Ishikawa (cell line): ENCODE measurements around the gene MON1A.

Experiments
- CEBPB ChIP-seq: IDR thresholded peaks from 2 replicates; pipeline ENCODE4 v1.6.1; 2012
- CREB1 ChIP-seq: IDR thresholded peaks from 2 replicates; pipeline ENCODE4 v1.6.1; 2012; ENCODE audit warnings: low read depth
- EGR1 ChIP-seq: IDR thresholded peaks from 2 replicates; pipeline ENCODE4 v1.6.1; 2012
- EP300 ChIP-seq: IDR thresholded peaks from 2 replicates; pipeline ENCODE4 v1.6.1; 2012; ENCODE audit warnings: borderline replicate concordance
- FOXM1 ChIP-seq: IDR thresholded peaks from 2 replicates; pipeline ENCODE4 v1.6.1; 2012; ENCODE audit warnings: low read depth, borderline replicate concordance
- NFIC ChIP-seq: IDR thresholded peaks from 2 replicates; pipeline ENCODE4 v1.6.1; 2012
- RAD21 ChIP-seq: IDR thresholded peaks from 2 replicates; pipeline ENCODE4 v1.6.1; 2012; ENCODE audit warnings: low read depth
- TAF1 ChIP-seq: IDR thresholded peaks from 2 replicates; pipeline ENCODE4 v1.6.1; 2012; ENCODE audit warnings: low read depth, mild to moderate bottlenecking
- TCF12 ChIP-seq: IDR thresholded peaks from 2 replicates; pipeline ENCODE4 v1.6.1; 2012; ENCODE audit warnings: low read depth
- TEAD4 ChIP-seq: IDR thresholded peaks from 2 replicates; pipeline ENCODE4 v1.6.1; 2012
- USF1 ChIP-seq: IDR thresholded peaks from 2 replicates; pipeline ENCODE4 v1.6.1; 2012
- YY1 ChIP-seq: IDR thresholded peaks from 2 replicates; pipeline ENCODE4 v1.6.1; 2012; ENCODE audit warnings: low read depth
- ZBTB7A ChIP-seq: IDR thresholded peaks from 2 replicates; pipeline ENCODE4 v1.6.1; 2012; ENCODE audit warnings: low read depth
- TF ChIP-seq, protein P1 (sequence below): IDR thresholded peaks from 2 replicates; pipeline ENCODE4 v1.6.1; 2012
- TF ChIP-seq, protein P2 (sequence below): IDR thresholded peaks from 2 replicates; pipeline ENCODE4 v1.6.1; 2012; ENCODE audit warnings: low read depth, mild to moderate bottlenecking

Gene MON1A

GRCh38 chr3:49929291-49930167 lies at the start of gene MON1A:
TSS of gene MON1A (minus strand) at chr3:49929811. CDS start at chr3:49913346, 16,465 bp downstream.
- TF ChIP-seq, protein P1, sequence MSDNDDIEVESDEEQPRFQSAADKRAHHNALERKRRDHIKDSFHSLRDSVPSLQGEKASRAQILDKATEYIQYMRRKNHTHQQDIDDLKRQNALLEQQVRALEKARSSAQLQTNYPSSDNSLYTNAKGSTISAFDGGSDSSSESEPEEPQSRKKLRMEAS, result peak; percentile 96
- TF ChIP-seq USF1 (peak; percentile 94), ZBTB7A (peak; percentile 66; the same call in 1 of the 2 replicates), NFIC (peak; percentile 26; the same call in 1 of the 2 replicates), TCF12 (peak; percentile 63), EP300 (no peak), TAF1 (no peak; the same call in 1 of the 2 replicates), CEBPB (peak; percentile 52; the same call in 1 of the 2 replicates), RAD21 (peak; percentile 14; the same call in 1 of the 2 replicates), CREB1 (no peak)

DNA sequence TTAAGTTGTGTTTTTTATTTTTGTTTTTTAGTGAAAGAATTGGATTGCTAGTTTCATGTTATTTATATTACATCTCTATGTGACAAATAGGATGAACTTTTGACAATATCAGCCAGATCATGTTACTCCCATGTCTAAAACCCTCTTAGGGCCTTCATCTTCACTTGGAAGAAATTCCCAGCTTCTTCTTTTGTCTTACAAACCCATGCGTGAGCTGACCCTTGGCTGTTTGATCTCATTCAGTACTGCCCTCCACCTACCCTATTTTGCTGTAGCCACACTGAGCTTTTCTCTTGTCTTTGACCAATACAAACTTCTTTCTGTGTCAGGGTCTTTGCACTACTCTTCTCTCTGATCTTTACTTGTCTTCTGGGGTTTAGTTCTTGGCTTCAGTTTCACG lies 47.3 kb upstream of the MON1A start:
- TF ChIP-seq NFIC (no peak), CREB1 (no peak), TCF12 (no peak), TAF1 (no peak), CEBPB (no peak), TEAD4 (no peak), USF1 (no peak), FOXM1 (no peak), EP300 (no peak), RAD21 (no peak), EGR1 (no peak), ZBTB7A (no peak), YY1 (no peak)
- TF ChIP-seq, protein P2, sequence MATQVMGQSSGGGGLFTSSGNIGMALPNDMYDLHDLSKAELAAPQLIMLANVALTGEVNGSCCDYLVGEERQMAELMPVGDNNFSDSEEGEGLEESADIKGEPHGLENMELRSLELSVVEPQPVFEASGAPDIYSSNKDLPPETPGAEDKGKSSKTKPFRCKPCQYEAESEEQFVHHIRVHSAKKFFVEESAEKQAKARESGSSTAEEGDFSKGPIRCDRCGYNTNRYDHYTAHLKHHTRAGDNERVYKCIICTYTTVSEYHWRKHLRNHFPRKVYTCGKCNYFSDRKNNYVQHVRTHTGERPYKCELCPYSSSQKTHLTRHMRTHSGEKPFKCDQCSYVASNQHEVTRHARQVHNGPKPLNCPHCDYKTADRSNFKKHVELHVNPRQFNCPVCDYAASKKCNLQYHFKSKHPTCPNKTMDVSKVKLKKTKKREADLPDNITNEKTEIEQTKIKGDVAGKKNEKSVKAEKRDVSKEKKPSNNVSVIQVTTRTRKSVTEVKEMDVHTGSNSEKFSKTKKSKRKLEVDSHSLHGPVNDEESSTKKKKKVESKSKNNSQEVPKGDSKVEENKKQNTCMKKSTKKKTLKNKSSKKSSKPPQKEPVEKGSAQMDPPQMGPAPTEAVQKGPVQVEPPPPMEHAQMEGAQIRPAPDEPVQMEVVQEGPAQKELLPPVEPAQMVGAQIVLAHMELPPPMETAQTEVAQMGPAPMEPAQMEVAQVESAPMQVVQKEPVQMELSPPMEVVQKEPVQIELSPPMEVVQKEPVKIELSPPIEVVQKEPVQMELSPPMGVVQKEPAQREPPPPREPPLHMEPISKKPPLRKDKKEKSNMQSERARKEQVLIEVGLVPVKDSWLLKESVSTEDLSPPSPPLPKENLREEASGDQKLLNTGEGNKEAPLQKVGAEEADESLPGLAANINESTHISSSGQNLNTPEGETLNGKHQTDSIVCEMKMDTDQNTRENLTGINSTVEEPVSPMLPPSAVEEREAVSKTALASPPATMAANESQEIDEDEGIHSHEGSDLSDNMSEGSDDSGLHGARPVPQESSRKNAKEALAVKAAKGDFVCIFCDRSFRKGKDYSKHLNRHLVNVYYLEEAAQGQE, result no peak
- TF ChIP-seq, protein P1, result no peak

DNA sequence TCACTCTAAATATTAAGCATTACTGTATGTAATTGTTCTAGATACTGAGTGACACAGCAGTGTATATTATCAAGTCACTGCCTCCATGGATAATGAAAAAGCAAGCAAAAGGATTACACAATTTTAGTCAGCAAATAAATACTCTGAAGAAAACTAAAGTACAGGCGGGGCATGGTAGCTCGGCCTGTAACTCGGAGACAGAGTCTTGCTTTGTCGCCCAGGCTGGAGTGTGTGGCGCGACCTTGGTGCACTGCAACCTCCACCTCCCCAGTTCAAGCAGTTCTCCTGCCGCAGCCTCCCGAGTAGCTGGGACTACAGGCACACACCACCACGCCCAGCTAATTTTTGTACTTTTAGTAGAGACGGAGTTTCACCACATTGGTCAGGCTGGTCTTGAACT lies 43.0 kb upstream of the MON1A start:
- no peak for TF ChIP-seq CREB1
- TF ChIP-seq ZBTB7A, result no peak
- no peak for TF ChIP-seq NFIC
- TF ChIP-seq, protein P1, result no peak
- TF ChIP-seq RAD21, result no peak
- TF ChIP-seq TAF1, result no peak
- TF ChIP-seq EGR1, result no peak
- TF ChIP-seq USF1, result no peak

GRCh38 chr3:49968346-49968745 lies 38.7 kb upstream of the MON1A start:
- no peak for TF ChIP-seq TCF12
- no peak for TF ChIP-seq NFIC
- no peak for TF ChIP-seq CREB1
- TF ChIP-seq TEAD4, result no peak
- no peak for TF ChIP-seq RAD21
- no peak for TF ChIP-seq CEBPB
- no peak for TF ChIP-seq FOXM1
- TF ChIP-seq, protein P2, result no peak
- TF ChIP-seq EGR1, result no peak
- TF ChIP-seq TAF1, result no peak
- TF ChIP-seq, protein P1, result no peak
- no peak for TF ChIP-seq YY1
- TF ChIP-seq USF1, result no peak
- TF ChIP-seq ZBTB7A, result no peak
- TF ChIP-seq EP300, result no peak
